ENCODE results near the gene OLFML2A.

DNA sequence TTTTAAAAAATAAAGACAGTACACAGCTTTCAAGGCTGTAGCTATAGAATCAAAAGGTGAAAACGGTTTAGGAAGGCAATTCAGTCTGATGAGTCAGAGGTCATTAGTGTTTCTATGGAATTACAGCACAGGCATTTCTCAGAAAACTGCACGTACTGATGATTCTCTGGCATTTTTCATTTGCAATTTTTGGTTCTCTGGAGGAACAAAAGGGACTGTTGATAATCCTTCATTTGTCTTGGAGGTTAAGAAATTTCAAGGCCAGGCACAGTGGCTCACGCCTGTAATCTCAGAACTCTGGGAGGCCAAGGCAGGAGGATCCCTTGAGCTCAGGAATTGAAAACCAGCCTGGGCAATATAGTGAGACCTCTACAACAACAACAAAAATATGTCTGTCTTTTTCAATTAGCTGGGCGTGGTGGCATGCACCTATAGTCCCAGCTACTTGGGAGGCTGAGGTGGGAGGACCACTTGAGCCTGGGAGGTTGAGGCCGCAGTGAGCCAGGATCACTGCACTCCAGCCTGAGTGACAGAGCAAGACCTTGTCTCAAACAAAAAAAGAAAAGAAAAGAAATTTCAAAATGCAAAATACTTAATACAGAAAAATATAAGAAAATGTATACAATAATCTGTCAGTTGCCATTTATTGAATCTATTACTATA lies 33.1 kb upstream of the OLFML2A start:
- TF ChIP-seq, protein P1, sequence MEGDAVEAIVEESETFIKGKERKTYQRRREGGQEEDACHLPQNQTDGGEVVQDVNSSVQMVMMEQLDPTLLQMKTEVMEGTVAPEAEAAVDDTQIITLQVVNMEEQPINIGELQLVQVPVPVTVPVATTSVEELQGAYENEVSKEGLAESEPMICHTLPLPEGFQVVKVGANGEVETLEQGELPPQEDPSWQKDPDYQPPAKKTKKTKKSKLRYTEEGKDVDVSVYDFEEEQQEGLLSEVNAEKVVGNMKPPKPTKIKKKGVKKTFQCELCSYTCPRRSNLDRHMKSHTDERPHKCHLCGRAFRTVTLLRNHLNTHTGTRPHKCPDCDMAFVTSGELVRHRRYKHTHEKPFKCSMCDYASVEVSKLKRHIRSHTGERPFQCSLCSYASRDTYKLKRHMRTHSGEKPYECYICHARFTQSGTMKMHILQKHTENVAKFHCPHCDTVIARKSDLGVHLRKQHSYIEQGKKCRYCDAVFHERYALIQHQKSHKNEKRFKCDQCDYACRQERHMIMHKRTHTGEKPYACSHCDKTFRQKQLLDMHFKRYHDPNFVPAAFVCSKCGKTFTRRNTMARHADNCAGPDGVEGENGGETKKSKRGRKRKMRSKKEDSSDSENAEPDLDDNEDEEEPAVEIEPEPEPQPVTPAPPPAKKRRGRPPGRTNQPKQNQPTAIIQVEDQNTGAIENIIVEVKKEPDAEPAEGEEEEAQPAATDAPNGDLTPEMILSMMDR (conservative IDR thresholded peaks at IDR 0.05; ENCODE audit: low read depth, low read length): no peak
- no peak for TF ChIP-seq EZH2 (IDR thresholded peaks at IDR 0.05; ENCODE audit: borderline replicate concordance, low read depth, low read length, poor library complexity, severe bottlenecking)

Measured in A673 (cell line).